GM18499 (cell line): ENCODE results near the gene CCBE1.
A peak's percentile ranks its signal among the peaks of the same experiment; 100 is the strongest.

ENCODE experiments used
- ATAC-seq: cut with Tn5 transposase; IDR thresholded peaks from one replicate; pipeline ENCODE4 v1.9.1; 2021; ENCODE audit warnings: moderate number of reproducible peaks; ENCODE audit not compliant: insufficient read depth, unreplicated experiment

CCBE1 gene

DNA sequence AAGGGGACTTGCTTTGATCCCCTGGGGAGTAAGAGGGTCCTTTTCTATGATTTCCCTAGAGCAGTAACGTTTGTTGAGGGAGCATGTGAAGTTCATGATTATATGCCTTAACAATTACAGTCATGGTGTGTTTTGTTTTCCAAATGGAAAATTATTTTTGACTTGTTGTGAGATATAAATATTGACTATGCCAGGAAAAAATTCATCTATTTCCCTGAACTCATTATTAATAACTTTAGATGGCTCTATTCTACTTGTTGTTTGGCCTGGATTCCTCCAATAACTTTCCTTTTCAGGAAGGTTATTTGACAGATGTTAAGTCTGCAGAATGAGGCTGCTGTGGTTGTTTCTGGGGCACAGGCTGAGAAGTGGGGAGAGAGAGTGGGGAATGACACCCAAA, 266.1 kb downstream of the CCBE1 start:
- no peak for ATAC-seq

DNA sequence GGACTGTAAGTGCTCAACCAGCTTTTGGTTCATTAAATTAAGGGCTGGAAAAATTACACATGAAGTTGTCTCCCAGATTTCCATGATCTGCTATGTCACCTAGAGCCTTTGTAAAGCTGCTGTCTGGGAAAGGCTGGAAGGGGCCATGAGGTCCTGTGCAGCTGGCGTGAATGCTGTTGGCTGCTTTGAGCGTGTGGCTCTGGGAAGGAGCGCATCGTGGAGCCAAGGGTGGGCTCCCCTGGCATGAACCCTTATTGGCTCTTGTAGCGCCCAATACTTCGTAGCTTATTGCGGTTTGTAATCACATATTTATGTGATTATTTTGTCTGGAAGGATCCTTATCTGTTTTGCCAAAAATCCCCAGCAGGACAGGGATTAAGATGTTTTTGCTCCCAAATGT, 267.6 kb downstream of the CCBE1 start:
- ATAC-seq: no peak

DNA sequence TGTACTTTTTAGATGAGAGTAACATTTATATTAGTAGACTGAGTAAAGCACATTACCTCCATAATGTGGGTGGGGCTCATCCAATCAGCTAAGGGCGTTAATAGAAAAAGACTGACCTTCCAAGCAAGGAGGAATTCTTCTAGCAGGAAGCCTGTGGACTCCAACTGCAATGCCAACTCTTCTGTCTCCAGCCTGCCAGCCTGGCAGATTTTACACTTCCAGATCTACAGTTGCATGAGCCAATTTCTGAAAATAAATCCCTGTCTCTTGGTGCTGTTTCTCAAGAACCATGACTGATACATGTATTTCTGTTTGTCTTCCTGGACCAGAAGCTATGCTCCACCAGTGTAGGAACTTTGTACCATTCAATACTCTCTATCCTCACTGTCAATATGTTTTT, 269.2 kb downstream of the CCBE1 start:
- ATAC-seq: no peak

GRCh38 chr18:59426855-59427254, 270.4 kb downstream of the CCBE1 start:
- no peak for ATAC-seq

DNA sequence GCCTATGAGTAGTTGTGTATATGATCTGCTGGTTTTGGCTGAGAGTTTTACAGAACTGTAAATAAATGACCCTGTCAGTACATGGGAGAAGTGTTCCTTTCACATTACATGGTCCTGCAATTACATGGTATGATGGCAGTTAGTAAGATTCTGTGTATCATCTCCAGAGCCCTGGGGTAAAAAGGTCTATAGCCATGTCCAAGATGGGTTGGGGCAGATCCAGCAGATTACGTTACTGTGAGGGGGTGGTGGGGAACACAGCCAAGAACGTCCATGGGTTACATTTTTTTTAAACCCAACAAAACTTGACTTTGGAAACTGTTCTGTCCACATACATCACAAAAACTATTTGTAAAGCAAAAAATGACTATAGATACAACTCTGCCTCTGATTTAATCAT, 274.0 kb downstream of the CCBE1 start:
- no peak for ATAC-seq

DNA sequence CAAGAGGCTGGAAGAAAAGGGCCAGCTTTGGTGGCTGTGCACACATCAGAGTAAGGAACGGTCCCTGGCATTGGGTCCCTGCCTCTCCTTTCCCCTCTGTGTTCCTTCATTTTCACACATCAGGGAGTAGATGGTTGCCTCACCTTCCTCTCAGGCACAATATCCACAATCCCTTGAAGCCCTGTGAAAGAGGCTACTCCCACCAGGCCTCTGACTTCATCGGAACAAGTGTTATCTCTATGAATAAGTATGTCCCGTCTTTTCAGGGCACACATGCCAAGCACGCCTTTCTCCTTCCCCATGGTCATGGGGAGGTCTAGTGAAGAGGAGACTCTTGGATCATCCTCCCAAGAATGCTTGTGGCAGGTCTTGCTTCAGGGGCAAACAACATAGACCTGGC, 277.0 kb downstream of the CCBE1 start:
- ATAC-seq: no peak

GRCh38 chr18:59419386-59419785, 277.8 kb downstream of the CCBE1 start:
- ATAC-seq: no peak

- ATAC-seq: no peak
These were observed 280.4 kb downstream of the CCBE1 start for GRCh38 chr18:59416818-59417217.

DNA sequence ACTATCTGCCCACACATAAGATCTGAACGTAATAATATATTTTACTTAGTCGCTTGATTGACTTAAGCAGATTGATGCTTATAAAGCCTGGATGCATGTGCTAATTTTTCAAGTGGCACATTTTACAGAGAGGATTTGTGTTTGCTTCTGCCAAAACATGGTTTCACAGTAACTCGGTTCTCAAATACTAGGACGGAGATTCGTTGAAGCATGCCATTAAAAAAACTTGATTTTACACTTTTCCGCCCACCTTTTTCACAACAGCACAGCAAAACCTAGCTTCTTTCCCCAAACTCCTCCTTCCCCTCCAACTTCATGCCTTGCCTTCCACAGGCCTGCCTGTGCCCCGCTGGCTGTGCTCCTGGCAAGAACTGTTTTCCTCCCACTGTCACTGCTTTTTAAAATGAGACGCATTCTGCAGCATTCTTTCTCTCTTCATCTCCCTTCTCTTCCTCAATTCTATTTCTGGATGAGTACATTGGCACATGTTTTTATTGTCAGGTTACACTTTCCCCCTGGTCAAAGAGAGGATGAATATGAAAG, 283.0 kb downstream of the CCBE1 start:
- ATAC-seq: no peak

- peak; percentile 91 for ATAC-seq
These were observed 294.7 kb downstream of the CCBE1 start for GRCh38 chr18:59402432-59403090.

- ATAC-seq: no peak
These were observed 296.8 kb downstream of the CCBE1 start for GRCh38 chr18:59400407-59400806.

GRCh38 chr18:59395226-59396175, 301.7 kb downstream of the CCBE1 start:
- no peak for ATAC-seq

- ATAC-seq: no peak
These were observed 303.8 kb downstream of the CCBE1 start for GRCh38 chr18:59393381-59393780.

DNA sequence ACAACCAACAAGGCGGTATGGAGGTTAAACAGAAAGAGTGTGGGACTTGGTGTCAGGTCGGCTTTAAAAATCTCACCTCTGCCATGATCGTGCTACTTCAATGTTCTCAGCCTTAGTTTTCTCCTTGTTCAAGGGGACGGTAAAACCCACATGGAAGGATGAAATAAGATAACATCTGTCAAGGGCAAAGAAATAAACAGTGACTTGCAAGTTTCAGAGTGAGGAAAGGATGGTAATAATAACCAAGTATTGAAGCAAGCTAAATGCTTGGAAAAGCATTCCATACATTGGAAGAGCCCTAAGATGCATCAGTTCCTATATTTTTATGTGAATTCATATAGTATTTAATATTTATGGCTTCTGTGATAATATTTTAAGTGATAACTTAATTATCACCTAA, 308.4 kb downstream of the CCBE1 start:
- no peak for ATAC-seq

GRCh38 chr18:59387687-59388565, 309.3 kb downstream of the CCBE1 start:
- no peak for ATAC-seq

- no peak for ATAC-seq
These were observed 310.1 kb downstream of the CCBE1 start for GRCh38 chr18:59386909-59387686.

DNA sequence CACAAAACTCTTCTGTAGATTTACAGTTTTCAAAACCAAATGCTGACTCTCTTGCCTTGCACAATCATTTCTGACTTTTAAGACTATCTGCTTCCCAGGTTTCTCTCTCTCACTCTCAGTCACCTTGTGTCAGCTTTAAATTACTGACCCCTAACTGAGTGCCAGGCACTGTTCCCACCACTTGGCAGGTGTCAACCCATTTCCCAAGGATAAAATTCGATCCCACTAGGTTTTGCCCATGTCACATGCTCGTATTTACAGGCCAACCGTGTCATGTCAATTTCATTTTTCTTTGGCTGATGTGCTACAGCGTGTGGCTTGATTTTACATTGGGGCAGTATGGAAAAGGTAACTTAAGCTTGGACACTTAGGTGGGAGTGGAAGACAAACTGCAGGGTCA, 312.0 kb downstream of the CCBE1 start:
- no peak for ATAC-seq

GRCh38 chr18:59383851-59384250, 313.4 kb downstream of the CCBE1 start:
- ATAC-seq: no peak

- no peak for ATAC-seq
These were observed 314.8 kb downstream of the CCBE1 start for GRCh38 chr18:59382383-59382782.

GRCh38 chr18:59381949-59382348, 315.3 kb downstream of the CCBE1 start:
- no peak for ATAC-seq
